AG04449 (cell line): ENCODE data around the gene EHD1.

Experiments
- CTCF ChIA-PET: fragments of 350-600 bp; formaldehyde crosslinking; extraction: SDS; loops from one replicate; lab custom pipeline; 2021; ENCODE audit warnings: antibody characterized with exemption; lab: Yijun Ruan, JAX
- POLR2A ChIA-PET: fragments of 400-600, 350-600 bp; formaldehyde crosslinking; extraction: SDS; loops from one replicate; lab custom pipeline; 2020; ENCODE audit warnings: antibody characterized with exemption, inconsistent platforms; lab: Yijun Ruan, JAX
- DNase-seq: peaks from one replicate; pipeline ENCODE4 v3.0.0-alpha.2; 2010; ENCODE audit warnings: low read depth, low spot score
- H3K4me3 ChIP-seq: 2 replicates; pipeline ENCODE4 v1.5.1; 2011; ENCODE audit warnings: low read depth, mild to moderate bottlenecking, control low read depth, low read length
- CTCF ChIP-seq: IDR thresholded peaks from one replicate; pipeline ENCODE4 v1.5.1; 2011; ENCODE audit warnings: mild to moderate bottlenecking, moderate library complexity, low read length, control low read depth, inconsistent platforms; ENCODE audit not compliant: insufficient read depth; ENCODE audit errors: missing control alignments

Gene EHD1

GRCh38 chr11:64876835-64877341, 1.5 kb downstream of the EHD1 start:
- peak overlapping the region; percentile 99 for H3K4me3 ChIP-seq
- no peak for TF ChIP-seq CTCF
- ChIA-PET CTCF (interaction anchor here (1.4 to 28.0 kb wide), 5 partner anchors 12 to 138 kb away, joined by 5 to 1375 read pairs (median 32); partner anchors contain the start of genes ARL2 and CDC42BPG), POLR2A (interaction anchor here (0.7 to 4.3 kb wide), 14 partner anchors 8 to 245 kb away, joined by 3 to 61 read pairs (median 4); partner anchors contain the start of genes ARL2, ATG2A, CDC42BPG and FAU)
- peak; percentile 56 for DNase-seq

- no peak for DNase-seq
- H3K4me3 ChIP-seq, result peak overlapping the region; percentile 99
- CTCF ChIA-PET, result interaction anchor here (1.4 to 28.0 kb wide), 6 partner anchors 9 to 138 kb away, joined by 5 to 1375 read pairs (median 20); partner anchors contain the start of genes ARL2 and CDC42BPG
- no peak for TF ChIP-seq CTCF
- POLR2A ChIA-PET, result interaction anchor here (0.6 to 4.3 kb wide), 10 partner anchors 8 to 149 kb away, joined by 3 to 61 read pairs (median 10); partner anchors contain the start of gene CDC42BPG
Observed at GRCh38 chr11:64876229-64876750, 2.1 kb downstream of the EHD1 start.

- POLR2A ChIA-PET, result interaction anchor here (0.6 to 4.3 kb wide), 6 partner anchors 7 to 849 kb away, joined by 3 to 61 read pairs (median 6); partner anchors contain the start of gene CDC42BPG
- peak overlapping the region; percentile 99 for H3K4me3 ChIP-seq
- CTCF ChIA-PET, result interaction anchor here (1.4 to 28.0 kb wide), 6 partner anchors 9 to 139 kb away, joined by 5 to 1375 read pairs (median 20); partner anchors contain the start of genes ARL2 and CDC42BPG
- no peak for DNase-seq
- TF ChIP-seq CTCF, result no peak
Observed at GRCh38 chr11:64875369-64876228, 2.8 kb downstream of the EHD1 start.

- ChIA-PET POLR2A (interaction anchor here (0.6 kb wide), 2 partner anchors 9 to 850 kb away, joined by 3 read pairs; no protein-coding TSS in a partner anchor), CTCF (interaction anchor here (1.6 to 28.0 kb wide), 5 partner anchors 10 to 140 kb away, joined by 7 to 1375 read pairs (median 32); partner anchors contain the start of genes ARL2 and CDC42BPG)
- H3K4me3 ChIP-seq, result no peak overlapping the region
- DNase-seq, result no peak
- no peak for TF ChIP-seq CTCF
Observed at GRCh38 chr11:64874308-64875240, 3.8 kb downstream of the EHD1 start.

- H3K4me3 ChIP-seq, result no peak overlapping the region
- POLR2A ChIA-PET, result interaction anchor here (1.0 kb wide), 1 partner anchor 16 kb away, joined by 3 read pairs; no protein-coding TSS in a partner anchor
- DNase-seq, result no peak
- TF ChIP-seq CTCF, result no peak
- CTCF ChIA-PET, result interaction anchor here (0.9 to 28.0 kb wide), 5 partner anchors 8 to 156 kb away, joined by 3 to 1375 read pairs (median 6); partner anchors contain the start of gene CDC42BPG
Observed at GRCh38 chr11:64872790-64873488, 5.5 kb downstream of the EHD1 start.
